GM19023 (cell line): ENCODE data around the gene ZNF628.

Experiments
- ATAC-seq: cut with Tn5 transposase; IDR thresholded peaks from one replicate; pipeline ENCODE4 v1.9.1; 2021; ENCODE audit warnings: mild to moderate bottlenecking, moderate library complexity; ENCODE audit not compliant: unreplicated experiment

The ZNF628 gene

GRCh38 chr19:55483706-55484592 is 7.5 kb downstream of the ZNF628 start:
- ATAC-seq = no peak

DNA sequence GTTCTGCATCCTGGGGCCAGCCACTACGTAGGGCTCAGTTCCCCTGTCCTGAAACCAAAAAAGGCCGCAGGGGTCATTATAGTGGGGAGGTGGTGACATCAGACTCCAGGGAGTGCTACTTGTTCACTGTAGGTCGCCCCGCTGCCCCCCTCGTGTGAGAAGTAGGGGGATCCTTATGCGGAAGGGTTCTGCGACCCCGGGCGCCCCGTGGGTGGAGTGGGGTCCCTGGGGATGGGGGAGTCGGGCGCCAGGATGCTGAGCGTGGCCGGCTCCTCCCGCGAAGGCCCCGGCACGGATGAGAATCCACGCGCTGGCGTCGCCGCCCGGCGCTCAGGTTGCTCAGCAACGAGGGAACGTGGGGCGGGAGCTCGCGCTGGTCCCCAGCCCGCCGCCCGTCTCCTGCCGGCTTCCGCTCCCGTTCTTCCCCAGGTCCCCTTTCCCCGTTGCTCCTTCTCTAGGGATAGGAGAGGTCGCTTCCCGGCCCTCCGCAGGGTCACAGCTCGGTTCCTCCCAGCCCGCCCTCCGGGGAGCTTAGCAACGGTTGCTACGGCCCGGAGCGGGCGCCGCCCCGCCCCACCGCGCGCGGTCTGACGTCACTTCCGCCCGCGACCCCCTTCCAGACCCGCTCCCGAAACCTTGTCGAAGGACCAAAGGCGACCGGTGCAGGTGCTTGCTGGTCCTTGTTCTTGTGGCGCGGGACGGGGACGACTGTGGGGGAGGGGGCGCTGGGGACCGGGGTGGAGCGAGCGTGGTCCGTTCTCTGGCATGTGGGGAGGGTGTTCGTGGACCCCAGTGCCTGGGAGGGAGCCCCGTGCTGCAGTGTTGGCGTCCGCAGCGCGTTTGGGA is 8.4 kb downstream of the ZNF628 start, which contains the start of gene NAT14:
NAT14 (plus strand) TSS at position 596 of the 846 bp plus-strand sequence. CDS start 521 bp downstream, outside the sequence.
- no peak for ATAC-seq

DNA sequence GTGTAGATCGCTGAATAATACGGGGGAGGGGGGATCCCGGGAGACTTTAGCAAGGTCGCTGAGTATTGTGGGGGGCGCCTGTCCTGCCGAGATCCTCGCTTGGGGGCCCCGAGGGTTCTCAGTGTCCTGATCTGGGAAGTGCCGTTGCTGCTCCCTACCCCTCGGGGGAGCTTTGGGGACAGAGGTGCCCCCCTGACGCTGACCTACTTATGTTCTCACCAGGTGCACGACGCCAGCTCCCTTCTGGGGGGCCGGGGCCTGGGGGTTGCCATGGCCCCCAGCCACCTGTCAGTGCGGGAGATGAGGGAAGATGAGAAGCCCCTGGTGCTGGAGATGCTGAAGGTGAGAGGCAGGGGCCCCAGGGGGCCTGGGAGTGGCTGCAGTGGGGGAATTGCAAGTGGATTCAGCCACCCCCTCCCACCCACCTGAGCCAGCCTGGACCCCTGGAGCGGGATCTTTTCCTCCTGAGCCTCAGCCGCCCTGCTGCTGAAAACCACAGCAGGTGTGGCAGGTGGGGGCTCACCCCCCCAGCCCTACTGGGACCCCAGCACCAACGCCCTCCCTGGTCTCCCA is 9.1 kb downstream of the ZNF628 start:
- no peak for ATAC-seq

GRCh38 chr19:55486043-55486970 is 9.9 kb downstream of the ZNF628 start:
- no peak for ATAC-seq

DNA sequence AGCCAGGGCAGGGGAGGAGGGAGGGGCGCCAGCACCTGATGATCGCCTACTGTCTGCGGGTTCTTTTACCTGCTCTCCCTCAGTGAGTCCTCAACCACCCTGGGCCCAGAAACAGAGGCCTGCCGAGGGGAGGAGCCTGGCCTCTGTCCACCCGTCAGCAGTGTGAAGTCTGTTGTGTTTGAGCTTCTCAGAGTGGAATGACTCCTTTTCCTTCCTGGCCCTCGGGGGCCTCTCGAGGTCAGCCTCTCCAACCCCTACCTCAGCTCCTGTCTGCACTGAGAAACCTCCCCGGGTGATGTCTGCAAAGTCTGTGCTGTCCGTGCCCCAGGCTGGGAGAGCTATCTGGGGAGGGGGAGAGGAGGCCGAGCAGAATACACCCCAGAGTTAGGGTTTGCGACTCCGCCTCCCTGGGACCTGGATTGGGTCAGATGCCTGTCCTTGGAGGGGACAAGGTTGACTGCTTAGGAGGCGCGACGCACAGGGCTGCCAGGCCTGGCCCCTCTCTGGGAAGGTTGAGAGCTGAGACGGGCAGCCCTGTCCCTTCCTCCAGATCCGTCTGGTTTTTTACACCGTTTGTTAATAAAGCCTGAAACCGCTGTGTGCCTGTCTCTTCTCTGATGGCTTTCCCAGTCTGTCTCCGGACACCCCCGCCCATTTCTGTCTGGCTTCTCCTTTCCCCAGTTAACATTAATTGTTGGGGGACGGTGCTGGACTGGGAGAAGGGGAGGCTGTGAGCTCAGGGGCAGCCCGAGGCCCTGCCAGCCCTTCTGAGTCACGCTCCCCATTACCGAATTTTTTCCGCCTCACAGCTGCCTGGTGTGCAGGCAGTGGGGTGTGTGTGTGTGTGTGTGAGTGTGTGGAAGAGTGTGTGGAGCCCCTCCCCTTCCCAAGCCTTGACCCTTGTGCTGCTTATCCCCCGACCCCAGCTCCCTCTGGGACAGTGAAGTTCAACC is 10.8 kb downstream of the ZNF628 start:
- ATAC-seq = no peak

- no peak for ATAC-seq
Observed at GRCh38 chr19:55487924-55488687, 11.7 kb downstream of the ZNF628 start, which contains the start of gene SSC5D. SSC5D (plus strand) TSS chr19:55488436; CDS start chr19:55488590, 154 bp downstream.

DNA sequence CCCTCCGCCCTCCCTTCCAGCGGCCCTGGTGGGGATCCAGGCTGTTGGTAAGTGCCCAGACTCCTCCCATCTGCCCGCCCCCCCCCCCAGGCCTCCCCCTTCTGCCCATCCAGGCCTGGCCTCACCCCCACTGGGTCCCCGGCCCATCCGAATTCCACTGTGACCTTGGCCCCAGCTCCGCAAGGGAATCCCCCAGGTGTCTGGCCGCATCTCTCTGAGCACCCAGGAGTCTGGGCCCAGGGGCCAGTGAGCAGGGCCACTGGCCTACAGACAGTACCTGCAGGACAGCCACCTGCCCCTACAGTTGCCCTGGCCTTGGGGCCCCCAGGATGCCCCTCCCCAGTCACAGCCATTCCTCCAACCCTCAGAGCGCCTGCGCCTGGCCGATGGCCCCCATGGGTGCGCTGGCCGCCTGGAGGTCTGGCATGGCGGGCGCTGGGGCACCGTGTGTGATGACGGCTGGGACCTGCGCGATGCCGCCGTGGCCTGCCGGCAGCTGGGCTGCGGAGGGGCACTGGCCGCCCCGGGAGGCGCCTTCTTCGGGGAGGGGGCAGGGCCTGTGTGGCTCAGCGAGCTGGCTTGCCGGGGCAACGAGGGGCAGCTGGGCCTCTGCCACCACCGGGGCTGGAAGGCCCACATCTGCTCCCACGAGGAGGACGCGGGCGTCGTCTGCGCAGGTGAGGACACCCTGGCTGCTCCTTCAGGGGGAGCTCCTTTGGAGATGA is 12.7 kb downstream of the ZNF628 start:
- no peak for ATAC-seq

- no peak for ATAC-seq
Observed at GRCh38 chr19:55489711-55490477, 13.5 kb downstream of the ZNF628 start.

- no peak for ATAC-seq
Observed at GRCh38 chr19:55490478-55491432, 14.3 kb downstream of the ZNF628 start.

GRCh38 chr19:55491546-55492360 is 15.3 kb downstream of the ZNF628 start:
- no peak for ATAC-seq

DNA sequence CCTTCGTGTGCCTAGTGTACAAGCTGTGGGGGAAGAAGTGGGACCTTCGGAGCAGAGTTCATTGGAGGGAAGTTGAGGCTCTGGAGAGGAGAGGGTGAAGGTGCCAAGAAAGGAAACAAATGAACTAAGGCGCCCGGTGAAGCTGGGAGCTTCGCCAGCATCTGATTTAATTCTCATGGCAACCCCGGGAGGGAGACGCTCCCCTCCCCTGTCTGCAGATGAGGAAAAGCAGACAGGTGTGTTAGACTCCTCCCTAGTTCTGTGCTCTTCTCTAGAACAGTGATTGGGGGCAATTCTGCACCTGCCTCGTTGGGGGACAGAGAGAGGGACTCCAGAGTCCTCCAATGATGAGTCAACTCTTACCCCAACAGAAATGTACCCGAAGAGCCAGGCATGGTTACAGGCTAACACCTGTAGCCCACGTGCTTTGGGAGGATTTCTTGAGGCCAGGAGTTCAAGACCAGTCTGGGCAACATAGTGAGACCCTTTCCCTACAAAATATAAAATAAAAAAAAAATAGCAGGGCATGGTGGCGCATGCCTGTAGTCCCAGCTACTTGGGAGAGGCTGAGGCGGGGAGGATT is 16.0 kb downstream of the ZNF628 start:
- ATAC-seq = no peak

GRCh38 chr19:55493052-55493644 is 16.7 kb downstream of the ZNF628 start:
- ATAC-seq = no peak

GRCh38 chr19:55493645-55494171 is 17.3 kb downstream of the ZNF628 start:
- no peak for ATAC-seq
